ENCODE data around the gene TTC24. TPM values are rescaled to one million over a fixed set of nuclear protein-coding genes. Genes with fewer than 3 reads are reported as not detected.

The TTC24 gene
- total RNA-seq, 1 donor from 2014 or later: 2.8 TPM

- intact Hi-C loops (cut with micrococcal nuclease): no loop called here
Observed at GRCh38 chr1:156553860-156554485, 25.6 kb upstream of the TTC24 start.

- intact Hi-C loops (cut with micrococcal nuclease): no loop called here
Observed at GRCh38 chr1:156554971-156555370, 24.6 kb upstream of the TTC24 start.

DNA sequence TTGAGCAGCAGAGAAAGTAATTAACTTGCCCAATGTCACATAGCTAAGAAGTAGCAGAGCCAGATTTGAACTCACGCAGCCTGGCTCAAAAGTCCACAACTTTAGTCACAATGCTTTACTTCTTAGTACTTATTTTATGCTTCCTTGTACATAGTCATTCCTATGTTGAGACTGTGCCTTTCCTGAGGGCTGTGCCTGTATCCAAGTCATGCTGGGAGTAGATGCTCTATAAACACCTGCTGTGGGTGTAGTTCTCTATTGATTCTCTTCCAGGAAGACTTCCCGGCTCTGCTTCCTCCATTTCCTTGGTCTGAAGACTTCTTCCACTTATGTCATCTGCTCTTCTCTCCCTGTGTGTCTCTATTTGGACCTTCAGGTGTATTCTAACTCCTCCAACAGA, 23.8 kb upstream of the TTC24 start:
- intact Hi-C loops (cut with micrococcal nuclease): no loop called here

DNA sequence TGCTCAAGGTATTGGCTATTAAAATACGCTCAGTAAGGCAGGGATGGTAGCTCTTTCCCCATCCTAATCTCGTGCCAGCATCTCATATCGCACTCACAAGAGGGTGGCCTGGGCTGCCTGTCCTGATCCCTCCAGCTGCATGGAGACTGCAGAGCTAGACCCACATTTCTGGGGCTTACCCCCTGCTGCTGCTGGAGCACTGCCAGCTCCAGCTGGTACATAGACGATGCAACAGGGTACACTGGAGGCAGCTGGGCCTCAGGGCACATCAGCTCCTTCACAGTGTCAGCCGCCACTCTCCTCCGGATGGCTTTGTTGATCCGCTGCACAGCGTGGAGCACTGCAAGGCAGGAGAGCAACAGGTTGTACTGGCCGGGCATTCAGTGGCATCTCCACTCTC, 23.2 kb upstream of the TTC24 start:
- intact Hi-C loops (cut with micrococcal nuclease): no loop called here

DNA sequence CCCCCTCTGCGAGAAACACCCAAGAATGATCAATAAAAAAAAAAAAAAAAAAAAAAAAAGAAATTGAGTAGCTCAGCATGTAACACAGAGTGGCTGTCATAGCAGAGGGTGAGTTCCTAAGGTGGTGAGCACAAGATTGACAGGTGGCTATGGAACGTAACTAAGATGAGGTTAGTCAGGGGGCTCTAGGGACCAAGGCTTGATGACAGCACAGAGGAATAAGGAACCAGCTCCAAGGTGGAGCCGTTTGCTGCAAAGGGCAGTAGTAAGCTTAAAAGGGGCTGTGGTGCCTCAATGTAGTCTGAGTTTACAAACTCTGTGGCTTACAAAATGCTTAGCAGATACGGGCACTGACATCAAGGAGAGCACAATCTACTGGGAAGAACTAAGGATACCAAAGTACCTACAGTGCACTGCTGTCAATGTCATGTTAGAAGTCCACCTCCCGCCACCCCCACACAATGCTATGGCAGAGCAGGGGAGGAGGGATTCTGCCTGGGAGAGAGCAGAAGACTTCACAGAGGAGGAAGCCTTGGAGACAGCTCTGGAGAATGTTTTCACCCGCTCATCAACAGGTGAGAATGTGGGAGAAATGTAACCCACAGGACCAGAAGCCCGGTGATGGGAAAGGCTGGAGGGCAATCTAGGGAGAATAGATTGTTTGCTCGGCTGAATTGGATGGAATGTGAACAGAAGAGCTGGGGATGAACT, 20.3 kb upstream of the TTC24 start:
- intact Hi-C loops (cut with micrococcal nuclease): no loop called here

- intact Hi-C loops (cut with micrococcal nuclease): no loop called here
Observed at GRCh38 chr1:156559797-156560385, 19.6 kb upstream of the TTC24 start.

- intact Hi-C loops (cut with micrococcal nuclease): no loop called here
Observed at GRCh38 chr1:156560585-156561163, 18.8 kb upstream of the TTC24 start.

DNA sequence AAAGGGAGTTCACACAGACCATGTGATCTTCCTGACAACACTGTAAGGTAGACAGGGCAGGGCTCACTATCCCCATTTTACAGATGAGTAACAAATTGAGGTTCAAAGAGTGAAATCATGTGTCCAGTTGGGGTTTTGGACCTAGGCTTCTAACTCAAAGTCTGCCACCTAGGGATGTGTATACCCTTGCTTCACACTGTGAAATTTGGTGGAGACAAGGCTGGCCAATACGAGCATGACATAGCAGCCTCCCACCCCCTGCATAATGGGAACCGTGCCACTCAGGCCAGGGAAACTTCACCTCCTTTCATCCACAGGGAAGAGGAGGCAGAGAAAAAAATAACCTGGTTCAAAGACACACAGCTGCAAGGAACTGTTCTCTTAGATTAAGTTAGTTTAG, 14.0 kb upstream of the TTC24 start:
- intact Hi-C loops (cut with micrococcal nuclease): no loop called here

DNA sequence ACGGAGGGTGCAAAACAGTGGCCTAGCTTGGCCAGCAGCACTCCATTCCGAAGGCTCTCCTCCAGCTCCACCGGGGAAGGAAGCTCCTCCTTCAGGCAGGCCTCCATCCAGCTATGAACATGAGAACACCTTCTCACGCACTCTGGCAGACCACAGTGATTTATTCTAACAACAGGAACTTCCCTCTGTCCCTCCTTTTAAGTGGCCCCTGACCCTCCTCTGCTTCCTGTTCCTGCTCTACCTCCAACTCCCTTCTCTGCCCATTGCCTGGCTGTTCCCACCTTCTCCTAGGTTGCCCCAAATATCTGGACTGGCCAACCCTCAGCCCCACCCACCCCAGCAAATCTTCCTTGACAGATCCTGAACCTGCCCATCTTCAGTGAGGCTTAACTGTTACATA, 13.1 kb upstream of the TTC24 start:
- intact Hi-C loops (cut with micrococcal nuclease): no loop called here

- intact Hi-C loops (cut with micrococcal nuclease): loop anchor here (2.0 kb wide), 1 partner anchor 91 kb away; no protein-coding TSS in a partner anchor
Observed at GRCh38 chr1:156571261-156571852, 8.2 kb upstream of the TTC24 start.

- intact Hi-C loops (cut with micrococcal nuclease): loop anchor here (1.0 to 2.0 kb wide), 4 partner anchors 29 to 234 kb away; partner anchors contain the start of genes CCT3, GPATCH4 and TSACC
Observed at GRCh38 chr1:156571919-156572662, 7.4 kb upstream of the TTC24 start, which contains the start of gene IQGAP3. TSS of gene IQGAP3 (minus strand) at chr1:156572565. CDS start at chr1:156572529, 36 bp downstream.

DNA sequence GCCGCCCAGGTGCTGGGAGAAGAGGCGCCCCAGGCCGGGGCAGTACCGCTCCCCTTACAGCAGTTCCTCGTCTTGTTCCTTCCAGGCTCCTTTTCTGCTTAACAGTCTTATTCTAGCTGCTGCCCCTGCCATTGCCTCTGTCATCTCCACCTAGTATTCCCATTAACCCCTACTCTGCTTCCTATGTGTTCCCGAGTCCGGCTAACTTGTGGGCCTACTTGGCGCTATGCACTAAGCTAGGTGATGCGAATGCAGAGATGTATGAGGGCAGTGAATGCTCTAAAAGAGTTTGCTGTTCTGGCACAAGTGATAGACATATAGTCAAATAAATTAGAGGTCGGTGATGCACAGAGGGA, 6.9 kb upstream of the TTC24 start:
- intact Hi-C loops (cut with micrococcal nuclease): loop anchor here (1.0 kb wide), 3 partner anchors 29 to 234 kb away; partner anchors contain the start of genes CCT3, GPATCH4 and TSACC

- intact Hi-C loops (cut with micrococcal nuclease): no loop called here
Observed at GRCh38 chr1:156574039-156574633, 5.4 kb upstream of the TTC24 start.

DNA sequence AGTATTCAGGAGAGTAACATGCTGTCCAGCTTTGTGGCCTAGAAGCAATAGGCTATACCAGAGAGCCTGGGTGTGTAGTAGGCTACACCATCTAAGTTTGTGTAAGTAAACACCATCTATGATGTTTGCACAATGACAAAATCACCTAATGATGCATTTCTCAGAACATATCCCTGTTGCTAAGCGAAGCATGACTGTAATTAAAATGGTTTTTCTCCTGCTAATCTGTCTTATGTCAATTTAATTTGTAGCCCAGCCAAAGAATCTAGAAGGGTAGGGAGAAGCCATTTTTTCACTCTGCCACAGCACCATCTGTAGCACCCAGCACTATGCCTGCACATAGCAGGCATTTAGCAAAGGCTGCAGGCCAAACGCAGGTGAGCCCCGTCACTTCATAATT, 2.0 kb upstream of the TTC24 start:
- intact Hi-C loops (cut with micrococcal nuclease): no loop called here

DNA sequence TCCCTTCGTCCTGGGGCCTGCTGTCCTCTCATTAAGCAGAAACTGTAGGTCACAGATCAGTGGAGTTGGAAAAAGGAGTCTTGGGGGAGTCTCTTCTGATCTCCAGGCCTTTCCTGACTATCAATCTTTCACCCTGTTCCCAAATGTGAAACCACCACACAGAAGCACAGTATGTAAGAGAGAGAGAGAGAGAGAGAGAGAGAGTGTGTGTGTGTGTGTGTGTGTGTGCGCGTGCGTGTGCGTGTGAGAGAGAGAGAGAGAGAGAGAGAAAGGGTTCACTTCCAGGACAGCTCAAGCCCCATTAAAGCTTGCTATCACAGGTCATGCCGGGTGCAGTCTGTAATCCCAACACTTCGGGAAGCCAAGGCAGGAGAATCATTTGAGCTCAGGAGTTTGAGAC, 1.5 kb upstream of the TTC24 start:
- intact Hi-C loops (cut with micrococcal nuclease): no loop called here

GRCh38 chr1:156581661-156582387, 2.3 kb downstream of the TTC24 start:
- intact Hi-C loops (cut with micrococcal nuclease): no loop called here

- intact Hi-C loops (cut with micrococcal nuclease): no loop called here
Observed at GRCh38 chr1:156582388-156583017, 3.0 kb downstream of the TTC24 start.

DNA sequence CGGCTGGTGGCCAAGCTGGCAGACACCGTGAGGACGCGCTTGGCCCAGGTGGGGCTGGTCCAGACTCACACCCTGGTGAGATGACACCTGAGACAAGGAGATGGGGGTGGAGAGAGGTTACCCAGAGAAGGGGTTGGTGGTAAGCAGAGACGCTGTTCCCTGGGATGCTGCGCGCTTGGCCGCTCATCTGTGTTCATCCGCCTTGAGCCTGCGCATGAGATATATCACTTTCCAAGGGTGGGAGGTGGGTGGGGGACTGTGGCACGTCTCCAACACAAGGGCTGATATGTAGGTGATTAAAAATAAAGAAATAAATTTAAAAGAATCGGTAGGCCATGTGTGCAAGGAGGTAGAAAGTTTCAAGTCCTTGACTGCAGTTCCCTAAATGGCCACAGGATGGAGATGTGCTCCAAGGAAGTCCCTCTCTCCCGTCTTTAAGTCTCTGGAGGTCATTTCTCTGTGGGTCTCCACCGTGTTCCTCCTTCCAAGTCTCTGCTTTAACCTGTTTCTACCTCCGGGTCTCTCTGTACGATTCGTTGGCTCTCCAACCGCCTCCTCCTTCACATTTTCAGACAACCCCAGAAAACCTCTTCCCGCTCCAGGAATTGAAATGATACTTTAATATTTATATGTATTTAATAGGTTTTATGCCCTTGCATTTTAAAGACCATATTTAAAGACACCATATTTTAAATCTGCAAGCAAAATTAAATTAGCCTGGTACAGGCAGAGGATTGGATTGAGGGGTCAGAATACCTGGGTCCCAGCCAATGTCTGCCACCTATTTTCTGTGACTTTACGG, 4.5 kb downstream of the TTC24 start:
- intact Hi-C loops (cut with micrococcal nuclease): loop anchor here (1.0 to 2.0 kb wide), 4 partner anchors 17 to 104 kb away; partner anchors contain the start of genes GPATCH4 and MEF2D
